Uterus (tissue), 4 donors: Measurements from ENCODE around the gene ITGAV. TPM values are rescaled to one million over a fixed set of nuclear protein-coding genes. Genes with fewer than 3 reads are reported as not detected.

ENCODE experiments used
- DNase-seq, 2 donors: peaks; one replicate each; pipeline ENCODE4 v3.0.0-alpha.2; 2019 to 2020
- H3K27ac ChIP-seq, 2 donors: fragments of 200-600 bp; sonication (generic); 1 replicate in 1 of 2; 2 replicates in 1 of 2; pipeline ENCODE4 v1.5.1; 2016 to 2018
- H3K27me3 ChIP-seq, 2 donors: fragments of 200-600 bp; sonication (generic); one replicate each; pipeline ENCODE4 v1.5.1; 2018 to 2019; ENCODE audit warnings: control low read depth in 1 of 2
- H3K36me3 ChIP-seq, 2 donors: fragments of 200-600 bp; sonication (generic); one replicate each; pipeline ENCODE4 v1.5.1; 2019; ENCODE audit warnings: control low read depth in 1 of 2
- H3K4me1 ChIP-seq, 2 donors: fragments of 200-600 bp; sonication (generic); one replicate each; pipeline ENCODE4 v1.5.1; 2018 to 2019; ENCODE audit warnings: control low read depth in 1 of 2
- H3K4me3 ChIP-seq, 2 donors: fragments of 200-600 bp; sonication (generic); 1 replicate in 1 of 2; 2 replicates in 1 of 2; pipeline ENCODE4 v1.5.1; 2018 to 2019; ENCODE audit warnings: mild to moderate bottlenecking in 1 of 2
- H3K9me3 ChIP-seq, 2 donors: fragments of 200-600 bp; sonication (generic); one replicate each; pipeline ENCODE4 v1.5.1; 2019; ENCODE audit warnings: control low read depth in 1 of 2
- POLR2A ChIP-seq, 2 donors: fragments of 450-650 bp; IDR thresholded peaks; one replicate each; pipeline ENCODE4 v1.6.1; 2016; ENCODE audit warnings: antibody characterized with exemption in 2 of 2, mild to moderate bottlenecking in 1 of 2, moderate library complexity in 1 of 2
- intact Hi-C: fragments of 100-400 bp; cut with DNase I; formaldehyde crosslinking; loops from one replicate; pipeline ENCODE4 v1.15.1; 2023; ENCODE audit warnings: low total_unique reads
- total RNA-seq, 4 donors: library from RNA; depleted of rRNA in 3 of 4; stranded (reverse); fragments of >200 nt in 3 of 4; gene quantifications; one replicate each; pipeline versions ENCODE4 v1.1.0 to v1.2.4, GENCODE V29; 2014 to 2023
- TF ChIP-seq, protein P1 (sequence below), 4 experiments: fragments of 200-600 bp in 2 of 4; fragments of 450-650 bp in 2 of 4; sonication (generic) in 2 of 4; IDR thresholded peaks; one replicate each; pipeline ENCODE4 v1.5.1; 2016 to 2019; ENCODE audit warnings: antibody characterized with exemption in 4 of 4, mild to moderate bottlenecking in 2 of 4, moderate library complexity in 1 of 4
- donor health status: DM: yes; HTN: yes; CAD: no.

ITGAV gene
- total RNA-seq, 4 donors from 2014 or later = 76.9 to 232 (median 104) TPM

DNA sequence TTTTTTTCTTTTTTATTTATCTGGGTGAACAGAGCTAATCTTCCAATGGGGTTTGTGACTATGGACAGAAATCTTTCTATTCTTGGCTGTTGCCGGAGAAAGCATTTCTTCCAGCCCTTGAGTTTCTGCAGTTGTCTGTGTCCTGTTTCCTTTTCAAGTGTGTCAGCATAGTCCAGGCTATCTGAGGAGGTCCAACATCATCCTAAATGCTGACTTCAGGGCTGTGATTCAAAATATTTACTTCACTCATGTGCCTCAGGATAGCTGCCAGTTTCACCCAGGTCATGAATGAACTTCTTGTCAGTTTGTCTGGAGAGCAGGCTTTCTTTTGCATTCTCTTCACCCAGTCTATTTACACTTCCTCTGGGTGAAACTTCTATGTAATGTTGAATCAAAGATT lies 27.9 kb downstream of the ITGAV start:
- TF ChIP-seq, protein P1, sequence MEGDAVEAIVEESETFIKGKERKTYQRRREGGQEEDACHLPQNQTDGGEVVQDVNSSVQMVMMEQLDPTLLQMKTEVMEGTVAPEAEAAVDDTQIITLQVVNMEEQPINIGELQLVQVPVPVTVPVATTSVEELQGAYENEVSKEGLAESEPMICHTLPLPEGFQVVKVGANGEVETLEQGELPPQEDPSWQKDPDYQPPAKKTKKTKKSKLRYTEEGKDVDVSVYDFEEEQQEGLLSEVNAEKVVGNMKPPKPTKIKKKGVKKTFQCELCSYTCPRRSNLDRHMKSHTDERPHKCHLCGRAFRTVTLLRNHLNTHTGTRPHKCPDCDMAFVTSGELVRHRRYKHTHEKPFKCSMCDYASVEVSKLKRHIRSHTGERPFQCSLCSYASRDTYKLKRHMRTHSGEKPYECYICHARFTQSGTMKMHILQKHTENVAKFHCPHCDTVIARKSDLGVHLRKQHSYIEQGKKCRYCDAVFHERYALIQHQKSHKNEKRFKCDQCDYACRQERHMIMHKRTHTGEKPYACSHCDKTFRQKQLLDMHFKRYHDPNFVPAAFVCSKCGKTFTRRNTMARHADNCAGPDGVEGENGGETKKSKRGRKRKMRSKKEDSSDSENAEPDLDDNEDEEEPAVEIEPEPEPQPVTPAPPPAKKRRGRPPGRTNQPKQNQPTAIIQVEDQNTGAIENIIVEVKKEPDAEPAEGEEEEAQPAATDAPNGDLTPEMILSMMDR (IDR thresholded peaks at IDR 0.05) = no peak
- no peak for TF ChIP-seq POLR2A (IDR thresholded peaks at IDR 0.05)
- Histone ChIP-seq H3K36me3 (no peaks in the 10 kb centered on the region), H3K4me3 (no peak overlapping the region), H3K27ac (no peak overlapping the region), H3K9me3 (no peaks in the 10 kb centered on the region), H3K4me1 (peaks cover 0 to 9% of the 10 kb centered on the region in 2 donors), H3K27me3 (no peaks in the 10 kb centered on the region)
- DNase-seq = no peak
- intact Hi-C loops = no loop called here

DNA sequence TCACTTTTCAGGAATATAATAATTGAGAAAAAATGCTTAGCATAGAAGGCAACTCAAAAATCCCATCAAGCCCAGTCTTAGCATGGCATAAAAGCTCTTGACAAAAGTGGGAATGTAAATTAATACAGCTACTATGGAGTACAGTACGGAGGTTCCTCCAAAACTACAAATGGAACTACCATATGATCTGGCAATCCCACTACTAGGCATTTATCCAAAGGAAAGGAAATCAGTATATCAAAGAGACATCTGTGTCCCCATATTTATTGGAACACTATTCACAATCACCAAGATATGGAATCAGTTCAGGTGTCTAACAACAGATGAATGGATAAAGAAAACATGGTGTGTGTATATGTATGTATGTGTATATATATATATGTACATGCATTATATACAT lies 28.8 kb downstream of the ITGAV start:
- H3K27ac ChIP-seq = no peak overlapping the region
- DNase-seq = no peak

DNA sequence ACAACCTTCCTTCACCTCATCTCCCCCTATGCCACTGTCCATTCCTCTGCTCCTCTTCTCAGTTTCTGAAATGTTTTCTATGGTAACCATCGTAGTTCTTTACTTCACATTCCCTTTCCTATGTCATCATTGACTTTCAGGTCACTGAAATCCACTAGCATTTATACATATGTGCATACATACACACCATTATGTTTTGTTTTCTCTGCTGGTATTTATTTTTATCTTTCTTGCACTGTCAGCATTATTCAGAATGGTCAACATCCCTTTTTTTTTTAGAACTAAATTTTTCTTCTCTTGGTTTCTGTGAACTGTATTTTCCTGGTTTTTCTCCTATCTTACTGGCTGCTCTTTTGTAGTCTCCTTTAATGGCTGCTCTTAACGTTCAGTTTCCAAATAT lies 33.2 kb downstream of the ITGAV start:
- Histone ChIP-seq H3K27ac (no peak overlapping the region), H3K27me3 (no peaks in the 10 kb centered on the region), H3K9me3 (no peaks in the 10 kb centered on the region), H3K4me3 (no peak overlapping the region), H3K36me3 (no peaks in the 10 kb centered on the region), H3K4me1 (no peaks in the 10 kb centered on the region)
- intact Hi-C loops = no loop called here
- DNase-seq = no peak
- TF ChIP-seq, protein P1 (IDR thresholded peaks at IDR 0.05) = no peak
- TF ChIP-seq POLR2A (IDR thresholded peaks at IDR 0.05) = no peak

More for the DNA sequence above, 28.8 kb downstream of the ITGAV start:
- Histone ChIP-seq H3K36me3 (no peaks in the 10 kb centered on the region), H3K27me3 (no peaks in the 10 kb centered on the region), H3K4me3 (no peak overlapping the region), H3K4me1 (peaks cover 0 to 9% of the 10 kb centered on the region in 2 donors), H3K9me3 (no peaks in the 10 kb centered on the region)
- intact Hi-C loops = no loop called here
- TF ChIP-seq, protein P1 (IDR thresholded peaks at IDR 0.05) = no peak
- TF ChIP-seq POLR2A (IDR thresholded peaks at IDR 0.05) = no peak

DNA sequence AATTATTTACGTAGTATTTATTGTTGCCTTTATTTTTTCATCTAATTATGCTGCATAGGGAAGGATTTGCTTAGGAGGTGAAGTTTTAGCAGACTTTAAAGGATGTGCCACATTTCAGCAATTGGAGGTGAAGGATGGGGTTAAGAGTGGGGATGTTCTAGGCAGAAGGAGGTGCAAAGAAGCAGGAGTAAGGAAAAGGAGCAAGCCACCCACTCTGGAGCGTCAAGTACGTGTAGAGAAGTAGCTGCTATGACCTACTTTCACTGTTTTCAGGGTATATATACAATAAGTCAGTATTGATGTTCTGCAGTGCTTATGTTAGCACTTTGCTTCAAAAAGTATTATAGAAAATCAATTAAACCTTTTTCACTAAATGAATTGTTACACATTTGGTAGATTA lies 34.4 kb downstream of the ITGAV start:
- intact Hi-C loops = no loop called here
- DNase-seq = no peak
- Histone ChIP-seq H3K4me3 (no peak overlapping the region), H3K9me3 (no peaks in the 10 kb centered on the region), H3K27ac (no peak overlapping the region), H3K36me3 (no peaks in the 10 kb centered on the region), H3K4me1 (no peaks in the 10 kb centered on the region), H3K27me3 (no peaks in the 10 kb centered on the region)
- TF ChIP-seq, protein P1 (IDR thresholded peaks at IDR 0.05) = no peak
- no peak for TF ChIP-seq POLR2A (IDR thresholded peaks at IDR 0.05)

DNA sequence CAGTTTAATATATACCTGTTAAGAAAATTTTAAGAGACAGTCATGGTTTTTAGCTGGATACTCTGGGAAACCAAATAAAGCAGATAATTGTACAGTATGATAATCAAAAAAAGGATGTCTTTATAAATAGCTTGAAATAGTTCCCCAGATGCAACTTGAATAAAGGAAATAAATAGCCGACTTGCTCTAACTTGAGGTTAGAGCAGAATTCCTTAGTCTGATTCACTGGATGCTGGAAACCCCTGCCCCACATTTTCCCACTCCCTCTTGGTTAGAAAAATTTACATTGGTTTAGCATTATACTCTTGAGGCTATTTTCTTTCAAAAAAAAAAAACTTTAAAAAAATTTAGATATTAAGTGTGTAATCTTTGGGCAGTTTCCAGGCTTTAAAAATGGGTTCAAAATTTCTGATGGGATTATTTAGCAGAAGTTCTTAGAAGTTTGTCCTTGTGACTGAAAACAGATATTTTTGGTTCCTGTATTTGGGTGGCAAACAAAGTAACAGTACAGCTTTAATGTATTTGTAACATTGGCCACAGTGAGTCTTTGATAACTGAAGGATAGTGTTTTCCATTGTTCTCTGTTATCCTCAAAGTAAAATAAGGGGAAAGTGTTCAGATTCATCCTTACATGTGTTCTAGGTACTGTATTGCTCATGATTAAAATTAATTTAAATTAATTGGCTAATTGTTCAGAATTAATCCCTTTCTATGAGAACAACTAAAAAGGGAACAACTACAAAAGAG lies 39.6 kb downstream of the ITGAV start:
- no peak for TF ChIP-seq POLR2A (IDR thresholded peaks at IDR 0.05)
- TF ChIP-seq, protein P1 (IDR thresholded peaks at IDR 0.05) = no peak
- intact Hi-C loops = no loop called here
- no peaks in the 10 kb centered on the region for H3K36me3 ChIP-seq
- no peak overlapping the region for H3K4me3 ChIP-seq
- DNase-seq = no peak
- H3K4me1 ChIP-seq = no peaks in the 10 kb centered on the region
- H3K27ac ChIP-seq = no peak overlapping the region
- no peaks in the 10 kb centered on the region for H3K9me3 ChIP-seq
- H3K27me3 ChIP-seq = no peaks in the 10 kb centered on the region
